ENCODE measurements around the gene CTPS1.

CTPS1 gene

GRCh38 chr1:40958210-40958609, 21.3 kb upstream of the CTPS1 start:
- no peak for TF ChIP-seq ZNF70 (CRISPR knock-in tag; IDR thresholded peaks at IDR 0.05)
- TF ChIP-seq OSR1 (CRISPR knock-in tag; IDR thresholded peaks at IDR 0.05) = no peak
- TF ChIP-seq CSDC2 (CRISPR knock-in tag; IDR thresholded peaks at IDR 0.05) = no peak
- peak; percentile 92 for TF ChIP-seq ZNF8 (CRISPR knock-in tag; IDR thresholded peaks at IDR 0.05)
- TF ChIP-seq ZNF565 (CRISPR knock-in tag; conservative IDR thresholded peaks at IDR 0.05; ENCODE audit: low read depth) = no peak

GRCh38 chr1:40965531-40965930, 14.0 kb upstream of the CTPS1 start:
- ATAC-seq = no peak
- TF ChIP-seq ZFP30 (CRISPR knock-in tag; IDR thresholded peaks at IDR 0.05) (no peak), CREB5 (CRISPR knock-in tag; IDR thresholded peaks at IDR 0.05; ENCODE audit: low read depth) (no peak), SNAI2 (CRISPR knock-in tag; IDR thresholded peaks at IDR 0.05) (no peak), POU6F1 (CRISPR knock-in tag; IDR thresholded peaks at IDR 0.05; ENCODE audit: borderline replicate concordance, low read depth) (no peak), ISL1 (CRISPR knock-in tag; IDR thresholded peaks at IDR 0.05) (no peak), TSHZ2 (CRISPR knock-in tag; IDR thresholded peaks at IDR 0.05) (no peak), CSRNP3 (CRISPR knock-in tag; IDR thresholded peaks at IDR 0.05) (no peak), PPARA (CRISPR knock-in tag; IDR thresholded peaks at IDR 0.05; ENCODE audit: borderline replicate concordance) (no peak), ZNF565 (CRISPR knock-in tag; conservative IDR thresholded peaks at IDR 0.05; ENCODE audit: low read depth) (no peak), ZNF70 (CRISPR knock-in tag; IDR thresholded peaks at IDR 0.05) (no peak), ESRRG (CRISPR knock-in tag; IDR thresholded peaks at IDR 0.05) (no peak), GLIS3 (CRISPR knock-in tag; IDR thresholded peaks at IDR 0.05) (no peak), ZFP3 (CRISPR knock-in tag; IDR thresholded peaks at IDR 0.05) (no peak), TCF4 (CRISPR knock-in tag; IDR thresholded peaks at IDR 0.05; ENCODE audit: borderline replicate concordance) (no peak), RARB (CRISPR knock-in tag; IDR thresholded peaks at IDR 0.05) (no peak)

More at GRCh38 chr1:40958210-40958609, 21.3 kb upstream of the CTPS1 start:
- no peak for ATAC-seq

GRCh38 chr1:40966417-40966816, 13.1 kb upstream of the CTPS1 start:
- no peak for ATAC-seq
- TF ChIP-seq ZNF8 (CRISPR knock-in tag; IDR thresholded peaks at IDR 0.05) (no peak), PPARA (CRISPR knock-in tag; IDR thresholded peaks at IDR 0.05; ENCODE audit: borderline replicate concordance) (no peak), ZFP3 (CRISPR knock-in tag; IDR thresholded peaks at IDR 0.05) (no peak), RARB (CRISPR knock-in tag; IDR thresholded peaks at IDR 0.05) (no peak), CSDC2 (CRISPR knock-in tag; IDR thresholded peaks at IDR 0.05) (no peak), ESRRG (CRISPR knock-in tag; IDR thresholded peaks at IDR 0.05) (no peak), BACH2 (CRISPR knock-in tag; IDR thresholded peaks at IDR 0.05; ENCODE audit: borderline replicate concordance) (no peak), TCF4 (CRISPR knock-in tag; IDR thresholded peaks at IDR 0.05; ENCODE audit: borderline replicate concordance) (no peak), TOX (CRISPR knock-in tag; IDR thresholded peaks at IDR 0.05; ENCODE audit: borderline replicate concordance) (no peak), PATZ1 (CRISPR knock-in tag; IDR thresholded peaks at IDR 0.05; ENCODE audit: borderline replicate concordance) (no peak), CREB5 (CRISPR knock-in tag; IDR thresholded peaks at IDR 0.05; ENCODE audit: low read depth) (no peak), ARNTL (CRISPR knock-in tag; IDR thresholded peaks at IDR 0.05; ENCODE audit: borderline replicate concordance, low read depth) (no peak), ISL1 (CRISPR knock-in tag; IDR thresholded peaks at IDR 0.05) (no peak), SNAI2 (CRISPR knock-in tag; IDR thresholded peaks at IDR 0.05) (no peak), TSHZ2 (CRISPR knock-in tag; IDR thresholded peaks at IDR 0.05) (no peak), CSRNP3 (CRISPR knock-in tag; IDR thresholded peaks at IDR 0.05) (no peak), ZNF565 (CRISPR knock-in tag; conservative IDR thresholded peaks at IDR 0.05; ENCODE audit: low read depth) (no peak)

Measured in SK-N-SH treated with all-trans-retinoic acid at 6 μM for 48 hours (cell line).